GM12892 (cell line): ENCODE measurements around the gene PSMG1.

Source experiments
- POLR2AphosphoS5 ChIP-seq: IDR thresholded peaks from 2 replicates; pipeline ENCODE4 v1.6.1; 2011; ENCODE audit warnings: low read depth, low read length, control low read depth
- TAF1 ChIP-seq: IDR thresholded peaks from 2 replicates; pipeline ENCODE4 v1.6.1; 2011; ENCODE audit warnings: low read depth, mild to moderate bottlenecking, control low read depth, low read length, borderline replicate concordance

DNA sequence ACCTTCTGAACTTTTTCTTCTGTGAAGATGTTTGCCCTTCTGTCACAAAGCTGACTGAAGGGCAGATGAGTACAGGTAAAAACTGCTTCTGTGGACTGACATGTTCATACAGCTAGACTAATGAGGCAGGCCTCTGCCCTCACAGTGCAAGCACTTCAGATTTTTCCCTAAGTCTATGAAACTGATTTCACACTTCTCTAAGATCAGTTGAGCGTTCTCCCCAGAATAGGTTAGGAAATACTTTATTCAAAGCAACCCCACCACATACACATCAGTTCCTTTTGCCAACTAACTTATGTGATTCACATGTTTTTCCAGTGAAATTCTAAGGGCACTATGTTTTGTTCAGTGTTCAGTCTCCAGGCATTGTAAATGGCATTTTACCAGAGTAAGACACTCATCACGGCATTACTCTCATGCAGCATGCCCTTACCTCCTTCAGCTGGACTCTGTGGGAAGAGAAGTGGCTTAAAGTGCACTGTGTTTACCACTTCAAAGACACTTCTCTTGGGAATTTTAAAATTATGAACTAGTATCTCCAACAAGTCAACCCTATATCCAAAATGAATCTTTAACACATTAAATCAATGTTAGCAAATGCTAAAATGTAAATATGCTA lies 5.4 kb upstream of the PSMG1 start:
- TF ChIP-seq TAF1 (no peak), POLR2AphosphoS5 (no peak)
